ENCODE measurements around the gene GLI3.

The GLI3 gene

DNA sequence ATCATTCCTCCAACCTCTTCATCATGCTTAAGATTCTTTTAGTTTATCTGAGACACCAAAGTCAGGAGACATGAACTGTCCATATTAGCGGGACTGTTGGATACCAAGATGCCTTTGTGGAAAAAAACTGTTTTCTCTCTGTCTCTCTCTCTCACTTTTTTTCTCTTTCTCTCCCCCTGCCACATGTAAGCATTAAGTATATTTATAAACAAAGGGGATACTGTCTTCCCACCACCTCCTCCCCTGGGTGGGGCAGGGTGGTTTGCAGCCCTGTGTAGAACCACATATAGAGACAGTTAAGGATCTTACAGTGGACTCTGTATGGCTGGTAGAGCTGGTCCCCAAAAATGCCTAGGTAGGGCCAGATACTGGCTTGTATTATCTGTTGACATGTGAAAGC, 101.3 kb downstream of the GLI3 start:
- DNase-seq = no peak

GRCh38 chr7:42134276-42134876, 102.6 kb downstream of the GLI3 start:
- no peak for DNase-seq

GRCh38 chr7:42133321-42133720, 103.7 kb downstream of the GLI3 start:
- DNase-seq = no peak

DNA sequence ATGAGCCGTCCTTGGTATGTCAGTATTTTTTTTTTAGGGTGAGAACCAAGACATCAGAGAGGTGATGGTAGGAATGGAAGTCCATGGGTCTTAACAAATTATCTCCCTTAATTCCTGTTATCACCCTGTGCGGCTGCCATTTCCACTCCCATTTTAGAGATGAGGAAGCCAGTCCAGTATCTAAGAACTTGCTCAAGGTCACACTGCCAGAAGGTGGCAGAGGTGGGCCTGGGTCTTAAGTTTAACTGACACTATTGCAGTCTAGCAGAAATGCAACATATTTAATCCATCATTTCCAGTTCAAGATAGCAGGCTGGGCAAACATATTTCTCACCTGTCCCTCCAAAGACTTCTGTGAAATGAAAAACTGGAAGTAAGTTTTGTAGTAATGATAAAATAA, 108.3 kb downstream of the GLI3 start:
- DNase-seq = no peak

DNA sequence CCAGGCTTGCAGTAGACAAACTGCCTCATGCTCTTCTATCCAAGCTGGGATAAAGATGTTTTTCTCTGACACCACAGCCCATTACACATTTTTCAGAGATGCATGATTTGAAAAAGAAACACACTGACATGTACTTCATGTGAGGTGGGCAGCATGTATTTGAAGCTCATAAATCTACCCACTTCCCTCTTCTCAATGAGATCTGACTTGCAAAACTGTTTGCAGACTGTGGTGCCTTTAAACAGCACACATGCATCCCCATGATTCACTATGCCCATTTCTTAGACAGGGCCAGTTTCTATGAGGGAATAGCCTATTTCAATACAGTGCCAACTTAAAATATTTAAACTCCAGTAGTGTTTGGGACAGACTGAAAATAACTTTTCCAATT, 109.8 kb downstream of the GLI3 start:
- DNase-seq = no peak

GRCh38 chr7:42126475-42127231, 110.4 kb downstream of the GLI3 start:
- DNase-seq = no peak

- DNase-seq = peak; percentile 70
Observed at GRCh38 chr7:42125321-42125720, 111.7 kb downstream of the GLI3 start.

DNA sequence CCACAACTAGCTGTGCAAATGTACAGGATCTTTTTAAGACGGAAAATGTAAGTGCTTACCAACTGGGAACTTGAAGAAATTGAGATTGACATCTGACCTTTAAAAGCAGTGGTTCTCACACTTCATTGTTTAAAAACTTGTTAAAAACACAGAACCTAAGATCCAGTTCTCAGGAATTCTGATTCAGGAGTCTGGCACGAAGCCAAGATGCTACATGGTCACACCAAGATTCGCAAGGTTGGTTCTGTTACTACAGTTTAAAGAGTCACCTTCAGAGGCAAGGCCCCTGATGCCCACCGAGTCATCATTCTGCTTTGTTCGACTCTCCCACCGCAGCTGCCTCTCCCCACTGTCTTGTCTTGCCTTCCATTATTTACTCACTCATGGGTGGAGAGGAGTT, 113.3 kb downstream of the GLI3 start:
- DNase-seq = no peak

GRCh38 chr7:42120191-42120590, 116.8 kb downstream of the GLI3 start:
- DNase-seq = no peak

DNA sequence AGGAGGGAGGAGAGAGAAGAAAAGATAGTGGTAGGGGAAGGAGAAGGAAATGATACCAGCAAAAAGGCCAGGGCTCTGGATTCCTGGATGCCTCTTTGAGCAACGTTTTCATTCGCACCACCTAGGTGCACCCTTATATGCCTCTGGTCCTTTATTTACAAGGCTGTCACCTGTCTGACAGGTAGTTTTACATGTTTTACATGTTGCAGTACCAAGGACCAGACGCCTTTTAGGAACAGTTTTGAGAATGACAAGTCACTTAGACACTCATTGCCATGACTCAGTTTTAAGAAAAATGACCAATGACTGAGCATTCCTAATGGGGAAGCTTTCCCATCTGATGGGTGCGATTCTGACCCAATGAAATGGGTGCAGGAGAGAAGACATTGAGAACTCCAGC, 119.8 kb downstream of the GLI3 start:
- DNase-seq = no peak

- DNase-seq = no peak
Observed at GRCh38 chr7:42115795-42116194, 121.2 kb downstream of the GLI3 start.

DNA sequence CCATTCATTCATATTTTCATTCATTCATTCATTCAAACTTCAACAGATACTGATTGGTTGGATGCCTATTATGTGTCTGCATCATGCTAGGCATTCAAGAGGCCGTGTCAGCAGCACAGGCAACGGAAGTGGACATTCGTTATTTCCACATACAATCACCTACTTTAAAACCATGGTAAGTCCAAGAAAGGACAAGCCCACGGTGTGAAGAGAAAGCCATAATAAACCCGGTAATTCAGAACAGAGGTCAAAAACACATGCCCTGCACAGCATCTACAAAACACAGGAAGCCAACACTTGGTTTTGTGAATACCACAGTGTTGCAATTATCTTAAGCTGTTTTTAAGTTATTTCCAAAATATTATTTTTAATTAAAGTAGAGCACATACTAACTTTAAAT, 126.7 kb downstream of the GLI3 start:
- DNase-seq = no peak

DNA sequence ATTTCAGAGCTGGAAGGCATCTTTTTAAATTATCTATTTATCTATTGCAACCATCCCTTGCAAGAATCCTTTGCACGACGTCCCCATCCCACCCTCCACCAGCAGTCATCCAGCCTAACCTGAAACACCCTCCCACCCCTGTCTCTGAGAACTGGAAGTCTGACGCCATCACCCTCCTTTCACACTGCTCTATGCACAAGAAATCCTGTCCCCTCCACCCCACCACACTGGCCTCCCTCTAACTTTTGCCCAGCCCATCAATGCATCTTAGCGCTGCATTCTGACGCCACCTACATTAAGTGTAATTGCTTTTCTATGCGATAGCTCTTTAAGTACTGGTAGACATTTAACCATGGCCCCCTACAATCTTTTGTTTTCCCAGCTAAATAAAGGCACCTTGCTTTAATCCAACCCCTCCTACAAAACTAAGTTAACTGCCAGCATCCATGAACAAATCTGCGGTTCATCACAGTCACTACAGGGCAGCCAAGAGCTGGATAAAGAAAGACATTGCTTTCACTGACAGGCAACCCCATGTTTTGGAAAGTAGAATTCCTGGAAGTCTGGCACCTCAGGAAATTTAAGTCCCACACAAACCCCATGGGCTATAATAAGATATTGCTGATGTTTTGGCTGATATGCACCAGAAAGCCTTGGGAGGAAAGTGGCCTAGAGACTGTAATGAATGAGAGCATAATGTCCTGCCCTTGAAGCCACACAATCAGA, 128.0 kb downstream of the GLI3 start:
- no peak for DNase-seq

GRCh38 chr7:42107484-42108240, 129.3 kb downstream of the GLI3 start:
- peak; percentile 86 for DNase-seq

DNA sequence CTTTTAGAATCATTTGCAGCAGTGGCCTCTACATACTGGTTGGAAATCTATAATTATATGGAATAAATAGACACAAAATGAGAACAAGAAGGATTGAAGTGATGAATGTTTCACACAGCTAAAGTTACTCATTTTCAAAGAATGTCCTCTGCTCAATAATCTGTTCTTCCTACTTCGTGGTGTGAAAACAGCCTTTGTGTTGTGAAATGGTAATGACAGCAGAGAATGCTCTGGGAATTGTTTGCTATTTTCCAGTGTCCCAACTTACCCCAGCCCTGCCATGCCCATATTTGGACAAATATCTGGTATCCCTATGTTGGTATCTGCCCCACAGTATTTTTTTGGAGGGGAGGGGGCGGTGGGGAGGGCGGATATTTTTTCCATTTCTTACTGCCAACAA, 130.4 kb downstream of the GLI3 start:
- DNase-seq = no peak

DNA sequence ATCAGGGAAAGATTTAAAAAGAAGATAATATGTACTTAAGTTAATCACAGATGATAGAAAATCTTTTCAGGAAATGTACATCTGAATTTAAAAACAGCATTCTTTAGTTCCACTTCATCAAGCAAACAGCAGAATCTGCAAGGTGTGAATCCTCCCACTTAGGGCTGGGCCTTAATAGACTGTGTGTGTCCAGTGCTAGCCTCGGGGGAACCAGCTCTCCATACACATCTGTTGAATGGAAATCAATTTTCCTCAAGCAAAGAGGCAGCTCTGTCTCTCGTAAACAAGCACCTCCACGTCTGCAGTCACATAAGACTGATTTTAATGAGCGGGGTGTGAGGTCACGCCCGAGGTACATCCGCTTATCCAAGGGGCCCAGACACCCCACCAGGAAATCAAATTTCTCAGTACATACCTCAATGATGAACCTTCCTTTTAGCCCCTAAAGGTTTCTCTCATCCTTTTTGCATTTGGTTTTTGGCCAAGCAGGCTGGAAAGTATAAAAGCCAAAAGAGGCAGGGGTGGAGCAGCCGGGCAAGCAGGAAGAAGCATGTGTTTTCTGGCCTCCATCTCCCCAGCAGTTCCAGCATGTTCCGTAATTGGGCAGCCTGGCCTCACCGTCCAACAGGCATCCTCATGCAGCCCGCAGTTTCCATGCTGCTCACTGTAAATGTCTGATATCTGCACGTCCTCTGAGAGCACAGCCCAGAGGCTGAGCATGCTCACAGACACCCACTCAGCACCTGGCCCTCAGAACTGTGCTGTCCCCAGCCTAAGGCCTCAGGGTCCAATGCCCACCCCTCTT, 131.3 kb downstream of the GLI3 start:
- no peak for DNase-seq

DNA sequence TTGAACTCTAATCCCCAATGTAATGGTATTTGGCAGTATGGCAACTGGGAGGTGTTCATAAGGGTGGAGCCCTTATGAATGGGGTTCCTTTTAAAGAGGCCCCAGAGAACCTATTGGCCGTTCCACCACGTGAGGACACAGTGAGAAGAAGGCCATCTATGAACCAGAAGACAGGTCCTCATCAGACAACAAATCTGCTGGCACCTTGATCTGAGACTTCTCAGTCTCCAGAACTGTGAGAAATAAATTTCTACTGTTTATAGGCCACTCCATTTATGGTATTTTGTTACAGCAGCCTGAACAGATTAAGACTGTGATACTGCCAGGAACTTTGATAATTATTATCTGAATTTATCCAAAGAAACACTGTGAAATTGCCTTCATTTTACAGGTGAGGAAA, 132.3 kb downstream of the GLI3 start:
- DNase-seq = no peak

GRCh38 chr7:42104231-42104630, 132.8 kb downstream of the GLI3 start:
- no peak for DNase-seq

- no peak for DNase-seq
Observed at GRCh38 chr7:42103456-42103855, 133.6 kb downstream of the GLI3 start.

GRCh38 chr7:42103020-42103419, 134.0 kb downstream of the GLI3 start:
- DNase-seq = no peak

- no peak for DNase-seq
Observed at GRCh38 chr7:42102301-42102700, 134.7 kb downstream of the GLI3 start.

DNA sequence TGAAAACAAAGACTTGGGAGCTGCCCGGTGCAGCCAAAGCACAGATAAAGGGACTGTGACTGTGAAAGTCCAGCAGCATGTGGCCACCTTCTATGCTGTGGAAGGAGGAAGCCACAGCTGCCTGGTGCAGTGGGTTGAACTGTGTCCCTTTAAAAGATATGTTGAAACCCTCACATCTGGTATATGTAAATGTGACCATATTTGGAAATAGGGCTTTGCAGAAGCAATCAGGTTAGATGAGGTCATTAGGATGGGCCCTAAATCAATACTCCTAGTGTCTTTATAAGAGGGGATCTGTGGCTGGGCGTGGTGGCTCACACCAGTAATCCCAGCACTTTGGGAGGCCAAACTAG, 136.9 kb downstream of the GLI3 start:
- DNase-seq = no peak
